Stimulated activated CD4-positive, alpha-beta T cell treated with anti-CD3 and anti-CD28 coated beads, Interleukin-2, amount 100 ng/mL, for 4 hours (primary cell): ENCODE results near the gene SNAP29.
"Not testable (repeated sequence)": the region's sequence is repeated elsewhere in the genome, so short reads cannot be mapped to it uniquely, and the experiment has no call there.

Experiments used
- DNase-seq: peaks from one replicate; pipeline ENCODE4 v3.0.0-alpha.2; 2020; ENCODE audit warnings: low read depth

SNAP29 gene

GRCh38 chr22:20858615-20859416 lies at the start of gene SNAP29, which contains the start of gene PI4KA:
Gene SNAP29, plus strand, starts transcription at chr22:20859007. Its CDS starts 104 bp downstream, at chr22:20859111.
Gene PI4KA, minus strand, starts transcription at chr22:20858811. Its CDS starts 86 bp downstream, at chr22:20858725.
- peak; percentile 95 for DNase-seq

- no peak for DNase-seq
Measured at GRCh38 chr22:20809538-20810185, 49.1 kb upstream of the SNAP29 start.

GRCh38 chr22:20810645-20811044 lies 48.2 kb upstream of the SNAP29 start:
- DNase-seq, result peak; percentile 4

GRCh38 chr22:20811171-20811570 lies 47.6 kb upstream of the SNAP29 start:
- no peak for DNase-seq

GRCh38 chr22:20811971-20812660 lies 46.7 kb upstream of the SNAP29 start:
- DNase-seq, result no peak

- DNase-seq, result no peak
Measured at GRCh38 chr22:20813056-20813455, 45.8 kb upstream of the SNAP29 start.

DNA sequence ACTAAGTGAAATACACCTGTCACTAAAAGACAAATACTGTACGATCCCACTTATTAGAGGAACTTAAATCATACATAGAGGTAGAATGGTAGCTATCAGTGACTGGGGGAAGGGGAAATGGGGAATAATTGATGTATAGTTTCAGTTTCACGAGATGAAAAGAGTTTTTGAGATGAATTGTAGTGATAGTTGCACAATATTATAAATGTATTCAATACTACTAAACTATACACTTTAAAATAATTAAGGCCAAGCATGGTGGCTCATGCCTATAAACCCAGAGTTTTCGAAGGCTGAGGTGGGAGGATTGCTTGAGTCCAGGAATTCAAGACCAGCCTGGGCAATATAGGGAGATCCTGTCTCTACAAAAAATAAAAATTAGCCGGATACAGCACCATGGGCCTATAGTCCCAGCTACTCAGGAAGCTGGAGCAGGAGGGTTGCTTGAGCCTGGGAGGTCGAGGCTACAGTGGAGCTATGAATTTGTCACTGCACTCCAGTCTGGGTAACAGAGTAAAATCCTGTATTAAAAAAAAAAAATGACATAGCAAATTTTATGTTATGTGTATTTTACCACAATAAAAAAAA lies 44.5 kb upstream of the SNAP29 start:
- no peak for DNase-seq

- DNase-seq, result no peak
Measured at GRCh38 chr22:20815477-20816050, 43.2 kb upstream of the SNAP29 start.

GRCh38 chr22:20816559-20816958 lies 42.2 kb upstream of the SNAP29 start:
- no peak for DNase-seq

DNA sequence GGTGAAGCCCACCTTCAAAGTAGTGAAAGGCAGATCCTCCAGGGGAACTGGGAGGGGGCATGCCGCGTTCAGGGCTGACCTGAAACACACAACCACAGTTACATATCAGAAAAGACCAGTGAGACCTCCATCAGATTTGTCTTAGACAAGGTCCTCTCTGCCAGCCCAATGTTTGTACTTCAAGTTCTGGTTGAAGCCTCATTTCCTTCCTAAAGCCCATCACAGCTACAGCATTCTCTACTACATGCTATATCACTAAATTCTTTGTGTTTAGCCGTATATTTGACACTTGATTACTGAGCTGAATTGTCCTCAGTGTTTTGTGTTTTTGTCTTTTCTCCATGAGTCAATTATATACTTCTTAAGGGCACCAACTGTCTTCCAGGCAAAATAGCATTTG lies 40.3 kb upstream of the SNAP29 start:
- no peak for DNase-seq

DNA sequence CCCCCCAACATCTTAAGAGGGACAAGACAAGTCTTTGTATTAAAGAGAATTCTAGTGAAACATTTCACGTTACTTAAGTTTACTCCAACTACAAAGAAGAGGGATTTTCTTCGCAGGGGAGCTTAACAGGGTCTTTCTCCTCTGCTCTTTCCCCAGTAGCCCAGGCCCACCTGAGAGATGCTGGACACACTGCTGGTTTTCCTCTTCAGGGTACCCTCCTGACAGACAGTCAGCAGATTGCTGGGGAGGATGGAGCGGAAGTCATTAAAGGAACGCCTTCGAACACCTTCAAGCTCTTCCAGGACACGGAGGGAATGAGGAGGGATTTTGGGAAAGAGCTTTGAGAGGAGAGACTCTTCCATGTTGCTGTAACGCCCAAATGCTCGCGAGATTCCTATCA lies 39.3 kb upstream of the SNAP29 start:
- DNase-seq, result no peak

- DNase-seq, result not testable (repeated sequence)
Measured at GRCh38 chr22:20821717-20822239, 37.0 kb upstream of the SNAP29 start.

DNA sequence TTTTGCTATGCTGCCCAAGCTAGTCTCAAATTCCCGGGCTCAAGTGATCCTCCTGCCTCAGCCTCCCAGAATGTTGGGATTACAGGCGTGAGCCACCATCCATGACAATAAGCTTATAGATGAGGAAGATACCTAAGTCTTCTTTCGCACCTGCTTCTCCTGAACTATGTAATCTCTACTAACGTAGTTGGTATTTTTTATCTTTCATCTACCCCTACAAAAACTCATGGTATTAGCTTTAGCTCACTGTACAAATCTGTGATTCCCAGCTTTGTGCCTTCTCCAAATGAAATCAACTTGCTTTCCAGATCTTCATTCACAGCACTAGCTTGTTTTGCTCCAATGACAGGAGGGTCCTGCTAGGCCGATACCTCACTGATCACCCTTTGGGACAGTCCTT lies 36.6 kb upstream of the SNAP29 start:
- no peak for DNase-seq

GRCh38 chr22:20823264-20823663 lies 35.5 kb upstream of the SNAP29 start:
- DNase-seq, result no peak

GRCh38 chr22:20825216-20825615 lies 33.6 kb upstream of the SNAP29 start:
- not testable (repeated sequence) for DNase-seq

GRCh38 chr22:20825624-20826023 lies 33.2 kb upstream of the SNAP29 start:
- no peak for DNase-seq

DNA sequence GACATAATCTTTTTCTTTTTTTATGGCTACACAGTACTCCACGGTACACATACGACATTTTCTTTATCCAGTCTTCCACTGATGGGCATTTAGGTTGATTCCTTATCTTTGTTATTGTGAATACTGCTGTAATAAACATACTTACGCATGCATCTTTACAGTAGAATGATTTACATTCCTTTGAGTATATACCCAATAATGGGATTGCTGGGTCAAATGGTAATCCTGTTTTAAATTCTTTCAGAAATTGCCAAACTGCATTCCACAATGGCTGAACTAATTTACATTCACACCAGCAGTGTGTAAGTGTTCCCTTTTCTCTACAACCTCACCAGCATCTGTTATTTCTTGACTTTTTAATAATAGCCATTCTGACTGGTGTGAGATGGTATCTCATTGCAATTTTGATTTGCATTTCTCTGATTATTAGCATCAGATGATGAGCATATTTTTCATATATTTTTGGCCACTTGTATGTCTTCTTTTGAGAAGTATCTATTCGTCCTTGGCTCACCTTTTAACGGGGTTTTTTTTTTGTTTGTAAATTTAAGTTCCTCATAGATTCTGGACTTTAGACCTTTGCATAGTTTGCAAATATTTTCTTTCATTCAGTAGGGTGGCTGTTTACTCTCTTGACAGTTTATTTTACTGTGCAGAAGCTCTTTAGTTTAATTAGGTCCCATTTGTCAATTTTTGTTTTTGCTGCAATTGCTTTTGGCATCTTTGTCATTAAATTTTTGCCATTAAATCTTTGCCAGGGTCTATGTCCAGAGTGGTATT lies 32.2 kb upstream of the SNAP29 start:
- not testable (repeated sequence) for DNase-seq

GRCh38 chr22:20829491-20830134 lies 29.2 kb upstream of the SNAP29 start:
- no peak for DNase-seq

- DNase-seq, result no peak
Measured at GRCh38 chr22:20833225-20833665, 25.6 kb upstream of the SNAP29 start.

DNA sequence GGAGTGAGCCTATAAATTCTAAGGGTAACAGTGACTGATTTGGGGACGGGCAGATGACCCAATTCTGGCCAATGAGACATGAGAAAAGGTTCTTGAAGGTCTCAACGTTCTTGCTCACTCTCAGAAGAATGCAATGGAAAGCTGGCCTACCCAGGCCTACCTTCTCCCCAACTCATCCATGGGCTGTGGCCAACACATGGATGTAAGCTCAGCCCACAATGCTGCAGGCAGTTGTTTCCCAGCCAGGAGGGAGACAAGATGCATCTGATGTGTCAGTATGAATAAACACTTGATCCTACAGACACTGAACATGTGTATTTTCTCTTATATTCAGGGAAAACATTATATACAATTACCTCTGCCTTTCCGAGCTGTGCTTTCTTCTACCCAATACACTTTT lies 24.6 kb upstream of the SNAP29 start:
- no peak for DNase-seq
